Activated T-cell treated with anti-CD3 and anti-CD28 coated beads, Interleukin-2, amount 50 U/mL, for 72 hours (primary cell): ENCODE measurements around the gene LAPTM5. TPM values are rescaled to one million over a fixed set of nuclear protein-coding genes. Genes with fewer than 3 reads are reported as not detected.
A peak's percentile ranks its signal among the peaks of the same experiment; 100 is the strongest.
"Not testable (repeated sequence)": the region's sequence is repeated elsewhere in the genome, so short reads cannot be mapped to it uniquely, and the experiment has no call there.

Experiments
- ATAC-seq, 2 donors: fragments of 150-1000 bp; cut with Tn5 transposase; replicated peaks in 1 of 2; 2 replicates each; pipeline ENCODE4 v1.10.0; 2021; ENCODE audit warnings: moderate library complexity in 2 of 2, mild to moderate bottlenecking in 1 of 2
- DNase-seq, 2 donors: peaks; one replicate each; pipeline ENCODE4 v3.0.0; 2021 to 2022; ENCODE audit warnings: mixed read lengths in 1 of 2
- H3K27ac Mint-ChIP-seq: one replicate; pipeline ENCODE4 v1.8.0; 2022; ENCODE audit warnings: mild to moderate bottlenecking, moderate library complexity, mixed read lengths
- H3K27me3 Mint-ChIP-seq: one replicate; pipeline ENCODE4 v1.8.0; 2022; ENCODE audit warnings: low read depth, mixed read lengths
- H3K36me3 Mint-ChIP-seq, 2 donors: one replicate each; pipeline ENCODE4 v1.8.0; 2022; ENCODE audit warnings: mixed read lengths in 2 of 2, mild to moderate bottlenecking in 1 of 2; ENCODE audit not compliant: insufficient read depth in 2 of 2
- H3K4me1 Mint-ChIP-seq: one replicate; pipeline ENCODE4 v1.8.0; 2022; ENCODE audit warnings: low read depth, mixed read lengths
- H3K4me3 Mint-ChIP-seq, 2 donors: one replicate each; pipeline ENCODE4 v1.8.0; 2022; ENCODE audit warnings: mild to moderate bottlenecking in 2 of 2, mixed read lengths in 2 of 2, moderate library complexity in 2 of 2
- H3K9me3 Mint-ChIP-seq, 2 donors: one replicate each; pipeline ENCODE4 v1.8.0; 2022; ENCODE audit warnings: mixed read lengths in 2 of 2
- total RNA-seq, 2 donors: library from RNA; stranded (reverse); gene quantifications; one replicate each; pipeline ENCODE4 v1.2.3, GENCODE V29; 2022

Gene LAPTM5
- total RNA-seq, 2 donors from 2014 or later = 220 to 281 TPM

GRCh38 chr1:30773722-30774358 lies 16.3 kb upstream of the LAPTM5 start:
- Mint-ChIP-seq H3K4me3 (no peak overlapping the region), H3K4me1 (peaks cover 16% of the 10 kb centered on the region), H3K27me3 (no peaks in the 10 kb centered on the region), H3K9me3 (no peaks in the 10 kb centered on the region), H3K27ac (no peak overlapping the region), H3K36me3 (no peaks in the 10 kb centered on the region)
- DNase-seq (no peak), ATAC-seq (no peak)

GRCh38 chr1:30771005-30771404 lies 13.4 kb upstream of the LAPTM5 start:
- ATAC-seq (no peak), DNase-seq (no peak)
- Mint-ChIP-seq H3K4me3 (no peak overlapping the region), H3K27ac (no peak overlapping the region), H3K9me3 (no peaks in the 10 kb centered on the region), H3K27me3 (no peaks in the 10 kb centered on the region), H3K4me1 (peaks cover 36% of the 10 kb centered on the region), H3K36me3 (no peaks in the 10 kb centered on the region)

- Mint-ChIP-seq H3K36me3 (no peaks in the 10 kb centered on the region), H3K9me3 (no peaks in the 10 kb centered on the region), H3K27me3 (no peaks in the 10 kb centered on the region), H3K4me3 (no peak overlapping the region), H3K4me1 (peaks cover 44% of the 10 kb centered on the region), H3K27ac (no peak overlapping the region)
- ATAC-seq = no peak
- DNase-seq = no peak
Observed at GRCh38 chr1:30770150-30770549, 12.6 kb upstream of the LAPTM5 start.

- H3K36me3 Mint-ChIP-seq = no peaks in the 10 kb centered on the region
- H3K27me3 Mint-ChIP-seq = no peaks in the 10 kb centered on the region
- H3K4me3 Mint-ChIP-seq = no peak overlapping the region
- H3K27ac Mint-ChIP-seq = no peak overlapping the region
- peaks cover 51% of the 10 kb centered on the region for H3K4me1 Mint-ChIP-seq
- no peaks in the 10 kb centered on the region for H3K9me3 Mint-ChIP-seq
- no peak for ATAC-seq
- DNase-seq = no peak
Observed at GRCh38 chr1:30768830-30769718, 11.5 kb upstream of the LAPTM5 start.

GRCh38 chr1:30768159-30768829 lies 10.7 kb upstream of the LAPTM5 start:
- DNase-seq (no peak), ATAC-seq (peak; percentile 24 to 34)
- no peaks in the 10 kb centered on the region for H3K27me3 Mint-ChIP-seq
- no peaks in the 10 kb centered on the region for H3K9me3 Mint-ChIP-seq
- peaks cover 59% of the 10 kb centered on the region for H3K4me1 Mint-ChIP-seq
- H3K4me3 Mint-ChIP-seq = peak overlapping the region in 1 of 2 donors; percentile 43
- H3K36me3 Mint-ChIP-seq = no peaks in the 10 kb centered on the region
- H3K27ac Mint-ChIP-seq = no peak overlapping the region

- Mint-ChIP-seq H3K4me1 (peaks cover 73% of the 10 kb centered on the region), H3K27ac (peak overlapping the region; percentile 33)
- not testable (repeated sequence) for DNase-seq, H3K9me3 Mint-ChIP-seq, ATAC-seq, H3K4me3 Mint-ChIP-seq, H3K36me3 Mint-ChIP-seq, H3K27me3 Mint-ChIP-seq
Observed at GRCh38 chr1:30766948-30767347, 9.4 kb upstream of the LAPTM5 start.

- ATAC-seq = peak; percentile 29 to 44
- no peak for DNase-seq
- Mint-ChIP-seq H3K36me3 (no peaks in the 10 kb centered on the region), H3K4me1 (peaks cover 84% of the 10 kb centered on the region), H3K27ac (peak overlapping the region; percentile 59), H3K27me3 (no peaks in the 10 kb centered on the region), H3K9me3 (no peaks in the 10 kb centered on the region), H3K4me3 (peak overlapping the region; percentile 52 to 68)
Observed at GRCh38 chr1:30765556-30766434, 8.2 kb upstream of the LAPTM5 start.

GRCh38 chr1:30764939-30765555 lies 7.5 kb upstream of the LAPTM5 start:
- H3K36me3 Mint-ChIP-seq = no peaks in the 10 kb centered on the region
- no peak overlapping the region for H3K27ac Mint-ChIP-seq
- no peaks in the 10 kb centered on the region for H3K9me3 Mint-ChIP-seq
- no peak overlapping the region for H3K4me3 Mint-ChIP-seq
- ATAC-seq = peak; percentile 31 to 62
- peaks cover 92% of the 10 kb centered on the region for H3K4me1 Mint-ChIP-seq
- DNase-seq = no peak
- no peaks in the 10 kb centered on the region for H3K27me3 Mint-ChIP-seq

GRCh38 chr1:30764396-30764795 lies 6.8 kb upstream of the LAPTM5 start:
- peaks cover 95% of the 10 kb centered on the region for H3K4me1 Mint-ChIP-seq
- no peak overlapping the region for H3K4me3 Mint-ChIP-seq
- no peak overlapping the region for H3K27ac Mint-ChIP-seq
- DNase-seq (no peak), ATAC-seq (no peak)
- H3K9me3 Mint-ChIP-seq = no peaks in the 10 kb centered on the region
- no peaks in the 10 kb centered on the region for H3K36me3 Mint-ChIP-seq
- H3K27me3 Mint-ChIP-seq = no peaks in the 10 kb centered on the region

GRCh38 chr1:30763651-30764248 lies 6.2 kb upstream of the LAPTM5 start:
- ATAC-seq (no peak), DNase-seq (no peak)
- Mint-ChIP-seq H3K27me3 (no peaks in the 10 kb centered on the region), H3K9me3 (no peaks in the 10 kb centered on the region), H3K36me3 (no peaks in the 10 kb centered on the region), H3K4me1 (peaks cover 95% of the 10 kb centered on the region), H3K4me3 (no peak overlapping the region), H3K27ac (no peak overlapping the region)

- H3K27me3 Mint-ChIP-seq = no peaks in the 10 kb centered on the region
- DNase-seq = no peak
- peak overlapping the region; percentile 53 to 99 for H3K4me3 Mint-ChIP-seq
- H3K9me3 Mint-ChIP-seq = no peaks in the 10 kb centered on the region
- ATAC-seq = no peak
- H3K4me1 Mint-ChIP-seq = peaks cover 95% of the 10 kb centered on the region
- H3K27ac Mint-ChIP-seq = peak overlapping the region; percentile 95
- no peaks in the 10 kb centered on the region for H3K36me3 Mint-ChIP-seq
Observed at GRCh38 chr1:30762930-30763650, 5.5 kb upstream of the LAPTM5 start.
